CD14-positive monocyte (primary cell): Measurements from ENCODE around the gene NUBP2. TPM values are rescaled to one million over a fixed set of nuclear protein-coding genes. Genes with fewer than 3 reads are reported as not detected.

Experiments
- DNase-seq, 3 donors: peaks; one replicate each; pipeline ENCODE4 v3.0.0-alpha.2; 2011 to 2022
- H2AFZ ChIP-seq: 2 replicates; pipeline ENCODE4 v1.6.0; 2012; ENCODE audit warnings: mild to moderate bottlenecking, low read depth, low read length, inconsistent platforms; ENCODE audit not compliant: insufficient read depth, poor library complexity, severe bottlenecking
- H3K27ac ChIP-seq, 2 donors: 1 replicate in 1 of 2; 2 replicates in 1 of 2; pipeline ENCODE4 v1.5.1; 2012 to 2013; ENCODE audit warnings: low read length in 2 of 2, control low read depth in 1 of 2, inconsistent platforms in 1 of 2, low read depth in 1 of 2, mild to moderate bottlenecking in 1 of 2
- H3K27me3 ChIP-seq, 2 donors: one replicate each; pipeline versions ENCODE4 v1.6.0 to v1.6.1; 2011 to 2013; ENCODE audit warnings: low read length in 2 of 2; ENCODE audit not compliant: control insufficient read depth in 2 of 2, insufficient read depth in 2 of 2
- H3K36me3 ChIP-seq, 2 donors: replicated peaks in 1 of 2; 1 replicate in 1 of 2; 2 replicates in 1 of 2; pipeline versions ENCODE4 v1.5.1 to v1.6.1; 2012 to 2013; ENCODE audit warnings: low read length in 2 of 2, control low read depth in 1 of 2, inconsistent platforms in 1 of 2, mild to moderate bottlenecking in 1 of 2; ENCODE audit not compliant: insufficient read depth in 2 of 2, control insufficient read depth in 1 of 2
- H3K4me1 ChIP-seq, 2 donors: 1 replicate in 1 of 2; 2 replicates in 1 of 2; pipeline versions ENCODE4 v1.5.1 to v1.6.1; 2012 to 2013; ENCODE audit warnings: low read length in 2 of 2, control low read depth in 1 of 2, inconsistent platforms in 1 of 2, mild to moderate bottlenecking in 1 of 2, moderate library complexity in 1 of 2; ENCODE audit not compliant: insufficient read depth in 2 of 2, control insufficient read depth in 1 of 2
- H3K4me2 ChIP-seq: replicated peaks from 2 replicates; pipeline ENCODE3; 2012; ENCODE audit warnings: low read length, moderate library complexity, mild to moderate bottlenecking; ENCODE audit not compliant: poor library complexity, severe bottlenecking; ENCODE audit errors: extremely low read depth
- H3K4me3 ChIP-seq, 3 experiments: fragments of 200-600 bp in 1 of 3; sonication (generic) in 1 of 3; replicated peaks in 1 of 3; 1 replicate in 2 of 3; 2 replicates in 1 of 3; pipeline ENCODE4 v1.5.1; 2011 to 2013; ENCODE audit warnings: low read length in 3 of 3, mild to moderate bottlenecking in 3 of 3, control low read depth in 2 of 3, low read depth in 2 of 3, inconsistent platforms in 1 of 3, moderate library complexity in 1 of 3
- H3K79me2 ChIP-seq: 2 replicates; pipeline ENCODE4 v1.6.0; 2012; ENCODE audit warnings: mild to moderate bottlenecking, control low read depth, inconsistent platforms, low read length, moderate library complexity; ENCODE audit not compliant: insufficient read depth
- H3K9ac ChIP-seq: 2 replicates; pipeline ENCODE4 v1.6.0; 2017; ENCODE audit warnings: low read length, mild to moderate bottlenecking; ENCODE audit not compliant: insufficient read depth, poor library complexity, severe bottlenecking
- H3K9me3 ChIP-seq, 2 donors: replicated peaks in 1 of 2; 1 replicate in 1 of 2; 2 replicates in 1 of 2; pipeline versions ENCODE4 v1.5.1 to v1.6.1; 2012 to 2013; ENCODE audit warnings: low read length in 2 of 2, control low read depth in 1 of 2; ENCODE audit not compliant: control insufficient read depth in 1 of 2, insufficient read depth in 1 of 2
- H4K20me1 ChIP-seq: 2 replicates; pipeline ENCODE4 v1.6.0; 2012; ENCODE audit warnings: mild to moderate bottlenecking, low read length, control low read depth, moderate library complexity; ENCODE audit not compliant: insufficient read depth
- H3K27ac Mint-ChIP-seq, 7 donors: one replicate each; pipeline ENCODE4 v1.8.0; 2020; ENCODE audit warnings: mild to moderate bottlenecking in 7 of 7, mixed read lengths in 7 of 7, moderate library complexity in 6 of 7, inconsistent platforms in 2 of 7
- H3K27me3 Mint-ChIP-seq, 3 donors: one replicate each; pipeline ENCODE4 v1.8.0; 2021 to 2022; ENCODE audit warnings: low read depth in 3 of 3, mild to moderate bottlenecking in 3 of 3, mixed read lengths in 3 of 3, moderate library complexity in 3 of 3, inconsistent platforms in 1 of 3
- H3K36me3 Mint-ChIP-seq, 2 donors: one replicate each; pipeline ENCODE4 v1.8.0; 2020; ENCODE audit warnings: mixed read lengths in 2 of 2, inconsistent platforms in 1 of 2, mild to moderate bottlenecking in 1 of 2
- H3K4me1 Mint-ChIP-seq: one replicate; pipeline ENCODE4 v1.8.0; 2020; ENCODE audit warnings: mild to moderate bottlenecking, mixed read lengths
- H3K4me3 Mint-ChIP-seq, 2 donors: one replicate each; pipeline ENCODE4 v1.8.0; 2020; ENCODE audit warnings: mild to moderate bottlenecking in 2 of 2, mixed read lengths in 2 of 2, moderate library complexity in 1 of 2
- H3K9me3 Mint-ChIP-seq, 7 donors: one replicate each; pipeline ENCODE4 v1.8.0; 2020 to 2022; ENCODE audit warnings: mixed read lengths in 7 of 7, mild to moderate bottlenecking in 6 of 7, moderate library complexity in 6 of 7, inconsistent platforms in 2 of 7
- WGBS: methylation state at CpG from one replicate; pipeline ENCODE4 v1.1.5; 2013; ENCODE audit warnings: missing lambda C conversion rate; ENCODE audit not compliant: insufficient coverage; 5-methylcytosine and 5-hydroxymethylcytosine counted together
- intact Hi-C, 2 donors: fragments of 100-400 bp; cut with micrococcal nuclease; formaldehyde crosslinking; loops; one replicate each; pipeline versions ENCODE4 v1.15.0 to v1.15.1; 2023
- polyA plus RNA-seq, 3 donors: library from polyadenylated mRNA; depleted of rRNA in 1 of 3; unstranded in 2 of 3; stranded (reverse) in 1 of 3; fragments of 300-500 nt in 2 of 3; fragments of >200 nt in 1 of 3; fragmentation: Illumina TruSeq in 2 of 3; gene quantifications; 1 replicate in 2 of 3; 2 replicates in 1 of 3; pipeline ENCODE4 v1.2.3, GENCODE V29; 2012 to 2021
- TF ChIP-seq, protein P1 (sequence below): fragments of 200-600 bp; IDR thresholded peaks from one replicate; pipeline ENCODE4 v1.8.0; 2022; ENCODE audit warnings: antibody characterized with exemption, mild to moderate bottlenecking

Gene NUBP2
- polyA plus RNA-seq, 3 donors, result 34.4 to 69.5 (median 57.9) TPM

DNA sequence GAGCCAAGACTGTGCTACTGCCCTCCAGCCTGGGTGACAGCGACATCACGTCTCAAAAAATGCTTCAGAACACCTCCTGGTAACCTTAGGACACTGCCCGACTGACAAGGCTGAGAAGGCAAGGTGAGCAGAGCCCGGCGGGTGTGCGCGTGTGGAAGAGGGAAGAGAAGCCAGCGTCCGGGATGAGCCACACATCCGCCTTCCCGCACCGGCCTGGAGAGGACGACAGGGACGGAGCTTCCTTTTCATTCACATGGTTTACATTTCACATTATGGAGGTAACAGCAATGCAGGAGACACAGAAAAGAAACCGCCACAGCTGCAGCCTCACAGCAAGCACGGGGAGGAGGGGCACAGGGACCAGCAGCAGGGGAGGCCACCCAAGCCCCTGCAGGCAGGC lies 27.3 kb downstream of the NUBP2 start:
- Mint-ChIP-seq H3K27me3 (no peaks in the 10 kb centered on the region), H3K4me3 (no peak overlapping the region), H3K4me1 (no peaks in the 10 kb centered on the region), H3K36me3 (peaks cover 49 to 80% of the 10 kb centered on the region in 2 donors), H3K9me3 (peaks cover 0 to 2% (median 0%) of the 10 kb centered on the region in 7 donors), H3K27ac (no peak overlapping the region)
- no peak overlapping the region for H3K9ac ChIP-seq
- intact Hi-C loops, result no loop called here
- 98% methylated on average over 5 of the region's 16 CpGs for WGBS
- H3K4me2 ChIP-seq, result no peak overlapping the region
- H3K4me1 ChIP-seq, result no peaks in the 10 kb centered on the region
- no peaks in the 10 kb centered on the region for H3K9me3 ChIP-seq
- peaks cover 42 to 60% of the 10 kb centered on the region in 2 donors for H3K36me3 ChIP-seq
- no peak overlapping the region for H3K4me3 ChIP-seq
- TF ChIP-seq, protein P1, sequence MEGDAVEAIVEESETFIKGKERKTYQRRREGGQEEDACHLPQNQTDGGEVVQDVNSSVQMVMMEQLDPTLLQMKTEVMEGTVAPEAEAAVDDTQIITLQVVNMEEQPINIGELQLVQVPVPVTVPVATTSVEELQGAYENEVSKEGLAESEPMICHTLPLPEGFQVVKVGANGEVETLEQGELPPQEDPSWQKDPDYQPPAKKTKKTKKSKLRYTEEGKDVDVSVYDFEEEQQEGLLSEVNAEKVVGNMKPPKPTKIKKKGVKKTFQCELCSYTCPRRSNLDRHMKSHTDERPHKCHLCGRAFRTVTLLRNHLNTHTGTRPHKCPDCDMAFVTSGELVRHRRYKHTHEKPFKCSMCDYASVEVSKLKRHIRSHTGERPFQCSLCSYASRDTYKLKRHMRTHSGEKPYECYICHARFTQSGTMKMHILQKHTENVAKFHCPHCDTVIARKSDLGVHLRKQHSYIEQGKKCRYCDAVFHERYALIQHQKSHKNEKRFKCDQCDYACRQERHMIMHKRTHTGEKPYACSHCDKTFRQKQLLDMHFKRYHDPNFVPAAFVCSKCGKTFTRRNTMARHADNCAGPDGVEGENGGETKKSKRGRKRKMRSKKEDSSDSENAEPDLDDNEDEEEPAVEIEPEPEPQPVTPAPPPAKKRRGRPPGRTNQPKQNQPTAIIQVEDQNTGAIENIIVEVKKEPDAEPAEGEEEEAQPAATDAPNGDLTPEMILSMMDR, result no peak
- no peak overlapping the region for H2AFZ ChIP-seq
- H3K27ac ChIP-seq, result no peak overlapping the region
- H3K27me3 ChIP-seq, result no peaks in the 10 kb centered on the region
- no peak for DNase-seq
- no peaks in the 10 kb centered on the region for H3K79me2 ChIP-seq
- H4K20me1 ChIP-seq, result peaks cover 17% of the 10 kb centered on the region

GRCh38 chr16:1810536-1810935 lies 27.8 kb downstream of the NUBP2 start:
- Mint-ChIP-seq H3K4me3 (no peak overlapping the region), H3K36me3 (peaks cover 53 to 83% of the 10 kb centered on the region in 2 donors), H3K27me3 (no peaks in the 10 kb centered on the region), H3K9me3 (peaks cover 0 to 2% (median 0%) of the 10 kb centered on the region in 7 donors), H3K4me1 (no peaks in the 10 kb centered on the region), H3K27ac (no peak overlapping the region)
- peaks cover 19% of the 10 kb centered on the region for H4K20me1 ChIP-seq
- no peak overlapping the region for H3K4me3 ChIP-seq
- no peaks in the 10 kb centered on the region for H3K79me2 ChIP-seq
- 99% methylated on average over 12 of the region's 16 CpGs for WGBS
- H3K4me2 ChIP-seq, result no peak overlapping the region
- intact Hi-C loops, result no loop called here
- no peak overlapping the region for H3K9ac ChIP-seq
- DNase-seq, result no peak
- H2AFZ ChIP-seq, result no peak overlapping the region
- no peak overlapping the region for H3K27ac ChIP-seq
- no peaks in the 10 kb centered on the region for H3K9me3 ChIP-seq
- peaks cover 46 to 64% of the 10 kb centered on the region in 2 donors for H3K36me3 ChIP-seq
- no peaks in the 10 kb centered on the region for H3K4me1 ChIP-seq
- TF ChIP-seq, protein P1, result no peak
- H3K27me3 ChIP-seq, result no peaks in the 10 kb centered on the region
